Measurements from ENCODE around the gene CALHM4. TPM values are rescaled to one million over a fixed set of nuclear protein-coding genes. Genes with fewer than 3 reads are reported as not detected.

The CALHM4 gene
- total RNA-seq, 1 experiment from 2014 or later, result 1.8 TPM

DNA sequence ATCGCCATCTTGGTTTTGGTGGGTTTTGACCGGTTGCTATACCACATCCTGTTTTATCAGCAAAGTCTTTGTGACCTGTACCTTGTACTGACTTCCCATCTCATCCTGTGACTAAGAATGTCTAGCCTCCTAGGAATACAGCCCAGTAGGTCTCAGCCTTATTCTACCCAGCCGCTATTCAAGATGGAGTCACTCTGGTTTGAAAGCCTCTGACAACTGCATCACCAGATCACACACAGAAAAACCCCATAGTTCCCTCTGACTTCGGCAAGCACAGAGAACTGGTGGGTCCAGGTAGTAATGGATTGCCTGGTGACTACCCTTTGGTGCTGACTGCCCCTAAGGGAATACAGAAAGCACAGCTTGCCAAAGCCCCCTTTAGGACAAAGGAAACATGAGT is 52.4 kb downstream of the CALHM4 start:
- Histone ChIP-seq H3K4me3 (ENCODE audit: low read depth, low read length) (no peak overlapping the region), H3K9me3 (peaks cover 3% of the 10 kb centered on the region; the same call in 1 of the 2 replicates), H3K36me3 (ENCODE audit: control insufficient read depth, insufficient read depth, low read length) (no peaks in the 10 kb centered on the region), H3K4me1 (no peaks in the 10 kb centered on the region), H3K27me3 (replicated peaks; ENCODE audit: control insufficient read depth, insufficient read depth, low read length) (no peaks in the 10 kb centered on the region)
- Mint-ChIP-seq H3K4me1 (ENCODE audit: low read depth, unreplicated experiment) (no peaks in the 10 kb centered on the region), H3K9me3 (ENCODE audit: unreplicated experiment) (peaks cover 23% of the 10 kb centered on the region), H3K4me3 (ENCODE audit: unreplicated experiment) (no peak overlapping the region), H3K36me3 (ENCODE audit: insufficient read depth, unreplicated experiment) (no peaks in the 10 kb centered on the region), H3K27ac (ENCODE audit: unreplicated experiment) (no peak overlapping the region), H3K27me3 (ENCODE audit: insufficient read depth, unreplicated experiment) (peaks cover under 1% of the 10 kb centered on the region)
- no TSS peak for BruUV-seq (replicated peaks)
- POLR2A ChIA-PET, result no interaction called here
- DNase-seq, result no peak
- intact Hi-C loops (cut with micrococcal nuclease; ENCODE audit: unreplicated experiment), result no loop called here
- CTCF ChIA-PET, result no interaction called here
- TF ChIP-seq, protein P1, sequence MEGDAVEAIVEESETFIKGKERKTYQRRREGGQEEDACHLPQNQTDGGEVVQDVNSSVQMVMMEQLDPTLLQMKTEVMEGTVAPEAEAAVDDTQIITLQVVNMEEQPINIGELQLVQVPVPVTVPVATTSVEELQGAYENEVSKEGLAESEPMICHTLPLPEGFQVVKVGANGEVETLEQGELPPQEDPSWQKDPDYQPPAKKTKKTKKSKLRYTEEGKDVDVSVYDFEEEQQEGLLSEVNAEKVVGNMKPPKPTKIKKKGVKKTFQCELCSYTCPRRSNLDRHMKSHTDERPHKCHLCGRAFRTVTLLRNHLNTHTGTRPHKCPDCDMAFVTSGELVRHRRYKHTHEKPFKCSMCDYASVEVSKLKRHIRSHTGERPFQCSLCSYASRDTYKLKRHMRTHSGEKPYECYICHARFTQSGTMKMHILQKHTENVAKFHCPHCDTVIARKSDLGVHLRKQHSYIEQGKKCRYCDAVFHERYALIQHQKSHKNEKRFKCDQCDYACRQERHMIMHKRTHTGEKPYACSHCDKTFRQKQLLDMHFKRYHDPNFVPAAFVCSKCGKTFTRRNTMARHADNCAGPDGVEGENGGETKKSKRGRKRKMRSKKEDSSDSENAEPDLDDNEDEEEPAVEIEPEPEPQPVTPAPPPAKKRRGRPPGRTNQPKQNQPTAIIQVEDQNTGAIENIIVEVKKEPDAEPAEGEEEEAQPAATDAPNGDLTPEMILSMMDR (IDR thresholded peaks at IDR 0.05; ENCODE audit: insufficient read depth in 1 of 2, low read depth in 1 of 2, low read length in 1 of 2, severe bottlenecking in 1 of 2, unreplicated experiment in 1 of 2), result no peak

Other genes with a start within 250 kb of the CALHM4 start
- gene DSE, start 182.8 kb upstream of the CALHM4 start, total RNA-seq (2022), result 2.8 and 3.4 TPM in 2 replicates
- gene CALHM6, start 92.4 kb upstream of the CALHM4 start, total RNA-seq (2022), result not detected in 2 replicates
- gene CALHM5, start 42.1 kb upstream of the CALHM4 start, total RNA-seq (2022), result 1.1 and 1.3 TPM in 2 replicates
- not detected in 2 replicates for gene TRAPPC3L, start 8.1 kb upstream of the CALHM4 start, total RNA-seq (2022)
- 35.0 and 37.9 TPM in 2 replicates for gene RWDD1, start 17.8 kb downstream of the CALHM4 start, total RNA-seq (2022)
- 0.20 and 0.23 TPM in 2 replicates for gene RSPH4A, start 62.7 kb downstream of the CALHM4 start, total RNA-seq (2022)
- 14.0 and 14.3 TPM in 2 replicates for gene ZUP1, start 115.0 kb downstream of the CALHM4 start, total RNA-seq (2022)
- 12.0 and 12.2 TPM in 2 replicates for gene KPNA5, start 127.5 kb downstream of the CALHM4 start, total RNA-seq (2022)
- not detected in 2 replicates for gene FAM162B, start 212.0 kb downstream of the CALHM4 start, total RNA-seq (2022)